ENCODE measurements around the gene REV3L. TPM values are rescaled to one million over a fixed set of nuclear protein-coding genes. Genes with fewer than 3 reads are reported as not detected.

The REV3L gene
- total RNA-seq, 2 experiments from 2014 or later, result 29.2 to 30.0 TPM

DNA sequence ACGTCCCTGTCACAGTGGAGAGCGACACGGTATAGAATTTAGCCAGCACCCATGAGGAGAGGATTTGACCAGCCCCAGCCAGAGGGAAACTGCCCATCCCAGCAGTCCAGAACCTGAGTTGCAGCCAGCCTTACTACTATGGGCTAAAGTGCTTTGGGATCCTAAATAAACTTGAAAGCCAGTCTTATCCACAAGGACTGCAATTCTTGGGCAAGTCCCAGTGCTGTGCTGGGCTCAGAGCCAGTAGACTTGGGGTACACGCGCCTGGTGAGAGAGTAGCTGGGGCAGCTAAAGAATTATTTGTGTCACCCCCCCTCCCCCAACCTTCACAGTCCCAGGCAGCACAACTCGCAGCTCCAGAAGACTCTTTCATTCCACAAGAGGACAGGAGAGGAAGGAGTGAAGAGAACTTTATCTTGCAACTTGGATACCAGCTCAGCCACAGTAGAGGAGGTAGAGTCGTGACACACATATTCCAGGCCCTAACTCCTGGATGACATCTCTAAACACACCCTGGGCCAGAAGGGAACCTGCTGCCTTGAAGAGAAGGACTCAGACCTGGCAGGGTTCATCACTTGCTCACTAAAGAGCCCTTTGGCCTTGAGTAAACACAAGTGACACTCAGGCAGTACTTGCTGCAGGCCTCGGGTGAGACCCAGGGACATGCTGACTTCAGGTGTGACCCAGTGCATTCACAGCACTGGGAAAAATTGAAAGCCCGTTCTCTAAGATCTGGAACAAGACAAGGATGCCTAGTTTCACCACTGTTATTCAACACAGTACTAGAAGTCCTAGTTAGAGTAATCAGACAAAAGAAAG, 100.3 kb downstream of the REV3L start:
- no peak for ATAC-seq
- Mint-ChIP-seq H3K27ac (no peak overlapping the region), H3K4me3 (no peak overlapping the region), H3K27me3 (ENCODE audit: low read depth) (no peaks in the 10 kb centered on the region), H3K4me1 (ENCODE audit: low read depth) (peaks cover 4% of the 10 kb centered on the region), H3K36me3 (ENCODE audit: low read depth) (peaks cover 48% of the 10 kb centered on the region), H3K9me3 (ENCODE audit: insufficient read depth) (no peaks in the 10 kb centered on the region)
- CTCF ChIA-PET, result no interaction called here
- DNase-seq, result no peak
- POLR2A ChIA-PET, result no interaction called here

DNA sequence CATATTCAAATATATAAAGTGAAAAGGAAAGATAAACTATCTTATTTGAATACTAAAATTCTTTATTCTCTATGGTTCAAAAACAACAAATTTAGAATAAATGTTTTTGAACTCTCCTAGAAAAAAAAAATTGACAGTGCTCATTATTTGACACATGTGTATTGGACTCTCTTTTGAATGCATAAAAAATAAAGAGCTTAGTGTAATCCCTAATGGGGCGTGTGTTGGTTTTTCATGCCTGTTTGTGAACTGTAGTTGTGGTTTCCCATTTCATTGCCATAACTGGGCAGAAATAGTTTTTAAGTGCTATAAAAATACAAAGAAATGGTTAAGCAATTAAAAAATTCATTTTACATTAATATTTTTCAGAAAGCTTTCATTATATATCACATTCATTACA, 101.3 kb downstream of the REV3L start:
- H3K27me3 Mint-ChIP-seq (ENCODE audit: low read depth), result no peaks in the 10 kb centered on the region
- DNase-seq (no peak), ATAC-seq (no peak)
- no peak overlapping the region for H3K4me3 Mint-ChIP-seq
- no peaks in the 10 kb centered on the region for H3K9me3 Mint-ChIP-seq (ENCODE audit: insufficient read depth)
- POLR2A ChIA-PET, result interaction anchor here (0.7 kb wide), 1 partner anchor 23 kb away, joined by 6 read pairs; no protein-coding TSS in a partner anchor
- H3K36me3 Mint-ChIP-seq (ENCODE audit: low read depth), result peaks cover 44% of the 10 kb centered on the region
- CTCF ChIA-PET, result interaction anchor here (0.6 to 0.7 kb wide), 2 partner anchors 64 to 1375 kb away, joined by 3 read pairs; no protein-coding TSS in a partner anchor
- H3K27ac Mint-ChIP-seq, result no peak overlapping the region
- H3K4me1 Mint-ChIP-seq (ENCODE audit: low read depth), result peaks cover 4% of the 10 kb centered on the region

DNA sequence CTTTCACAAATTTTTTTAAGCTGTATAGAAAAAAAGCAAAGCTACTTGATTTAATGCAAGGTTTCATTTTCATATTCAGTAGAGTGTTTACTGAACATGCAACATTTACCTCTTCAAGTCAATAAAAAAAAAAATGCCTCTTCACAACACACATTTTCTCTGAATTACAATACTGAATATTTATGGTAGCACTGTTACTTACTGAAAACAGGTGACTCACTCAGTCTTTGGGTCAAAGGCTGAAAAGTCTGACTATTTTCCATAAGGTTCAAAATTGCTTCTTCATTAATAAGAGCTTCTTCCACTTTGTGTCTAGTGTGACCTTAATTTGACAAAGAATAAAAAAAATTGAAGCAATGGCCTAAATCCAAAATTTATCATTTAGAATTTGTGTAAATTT, 101.9 kb downstream of the REV3L start:
- peaks cover 4% of the 10 kb centered on the region for H3K4me1 Mint-ChIP-seq (ENCODE audit: low read depth)
- DNase-seq, result no peak
- CTCF ChIA-PET, result interaction anchor here (0.6 kb wide), 1 partner anchor 1375 kb away, joined by 3 read pairs; no protein-coding TSS in a partner anchor
- no peaks in the 10 kb centered on the region for H3K9me3 Mint-ChIP-seq (ENCODE audit: insufficient read depth)
- peaks cover 46% of the 10 kb centered on the region for H3K36me3 Mint-ChIP-seq (ENCODE audit: low read depth)
- no peak overlapping the region for H3K4me3 Mint-ChIP-seq
- no peaks in the 10 kb centered on the region for H3K27me3 Mint-ChIP-seq (ENCODE audit: low read depth)
- ATAC-seq, result no peak
- no peak overlapping the region for H3K27ac Mint-ChIP-seq
- POLR2A ChIA-PET, result interaction anchor here (0.7 kb wide), 1 partner anchor 24 kb away, joined by 6 read pairs; no protein-coding TSS in a partner anchor

DNA sequence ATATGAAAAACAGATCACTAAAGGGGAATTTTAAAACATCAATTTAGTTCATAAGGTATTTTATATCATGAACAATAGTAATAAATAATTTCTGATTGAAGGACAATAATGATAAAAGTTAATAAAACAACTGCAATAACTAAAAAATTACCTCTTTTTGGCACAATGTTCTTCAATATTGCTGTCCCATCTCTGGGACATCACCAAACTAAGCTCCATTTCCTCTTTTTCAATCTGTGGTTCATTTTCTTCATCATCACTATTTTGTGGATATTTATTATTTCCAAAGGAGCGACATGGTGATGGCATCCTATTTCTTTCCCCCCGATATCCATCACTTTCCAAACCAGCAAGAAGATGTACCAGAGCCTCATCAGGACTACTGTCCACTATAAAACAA, 103.2 kb downstream of the REV3L start:
- Mint-ChIP-seq H3K36me3 (ENCODE audit: low read depth) (peaks cover 49% of the 10 kb centered on the region), H3K4me1 (ENCODE audit: low read depth) (peaks cover 4% of the 10 kb centered on the region), H3K27me3 (ENCODE audit: low read depth) (no peaks in the 10 kb centered on the region), H3K9me3 (ENCODE audit: insufficient read depth) (no peaks in the 10 kb centered on the region), H3K27ac (no peak overlapping the region), H3K4me3 (no peak overlapping the region)
- ChIA-PET CTCF (interaction anchor here (1.3 kb wide), 1 partner anchor 99 kb away, joined by 4 read pairs; no protein-coding TSS in a partner anchor), POLR2A (no interaction called here)
- ATAC-seq (no peak), DNase-seq (no peak)

DNA sequence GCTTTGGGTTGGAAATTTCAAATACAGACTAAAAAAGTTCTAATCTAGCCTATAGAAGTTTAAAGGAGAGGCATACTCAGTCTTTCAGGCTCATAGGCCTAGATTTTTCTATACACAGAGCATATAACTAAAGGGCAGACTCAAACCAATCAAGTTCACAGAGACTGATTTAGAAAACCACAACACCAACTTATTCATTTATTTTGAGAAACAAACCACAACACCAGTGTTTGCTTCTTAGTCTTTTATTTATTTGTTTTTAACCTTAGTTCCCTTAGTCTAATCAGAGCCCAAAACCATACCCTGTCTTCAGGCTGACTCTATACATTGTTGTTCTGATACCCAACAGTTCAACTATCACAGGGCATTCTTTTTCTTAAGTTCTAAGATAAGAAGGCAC, 103.7 kb downstream of the REV3L start:
- Mint-ChIP-seq H3K9me3 (ENCODE audit: insufficient read depth) (no peaks in the 10 kb centered on the region), H3K36me3 (ENCODE audit: low read depth) (peaks cover 47% of the 10 kb centered on the region), H3K27me3 (ENCODE audit: low read depth) (no peaks in the 10 kb centered on the region), H3K27ac (no peak overlapping the region), H3K4me3 (no peak overlapping the region), H3K4me1 (ENCODE audit: low read depth) (peaks cover 4% of the 10 kb centered on the region)
- ChIA-PET POLR2A (no interaction called here), CTCF (interaction anchor here (1.3 kb wide), 1 partner anchor 99 kb away, joined by 4 read pairs; no protein-coding TSS in a partner anchor)
- no peak for DNase-seq
- ATAC-seq, result no peak

DNA sequence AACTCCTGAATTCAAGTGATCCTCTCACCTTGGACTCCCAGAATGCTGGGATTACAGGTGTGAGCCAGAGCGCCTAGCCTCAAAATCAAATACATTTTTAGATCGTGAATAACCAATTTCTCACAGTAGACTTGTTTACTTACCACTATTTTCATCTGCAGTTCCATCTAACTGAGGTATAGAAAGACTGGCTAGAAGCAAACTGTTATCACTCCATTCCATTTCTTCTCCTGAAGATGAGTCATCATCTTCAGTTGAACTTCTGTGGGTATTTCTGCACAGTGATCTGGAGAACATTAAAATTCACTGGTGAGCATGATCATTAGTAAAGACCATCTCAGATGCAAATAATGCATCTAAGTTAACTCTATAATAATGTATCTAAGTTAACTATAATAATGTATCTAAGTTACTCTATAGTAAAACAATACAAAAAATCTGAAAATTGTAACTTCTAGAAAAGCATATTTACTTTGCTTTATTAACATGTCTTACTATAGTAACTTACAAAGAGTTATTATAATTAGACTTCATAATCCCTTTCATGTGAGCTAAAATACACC, 105.4 kb downstream of the REV3L start:
- ChIA-PET POLR2A (no interaction called here), CTCF (no interaction called here)
- no peak for ATAC-seq
- no peaks in the 10 kb centered on the region for H3K27me3 Mint-ChIP-seq (ENCODE audit: low read depth)
- peaks cover 4% of the 10 kb centered on the region for H3K4me1 Mint-ChIP-seq (ENCODE audit: low read depth)
- no peak overlapping the region for H3K27ac Mint-ChIP-seq
- no peak overlapping the region for H3K4me3 Mint-ChIP-seq
- H3K36me3 Mint-ChIP-seq (ENCODE audit: low read depth), result peaks cover 50% of the 10 kb centered on the region
- DNase-seq, result no peak
- H3K9me3 Mint-ChIP-seq (ENCODE audit: insufficient read depth), result no peaks in the 10 kb centered on the region

DNA sequence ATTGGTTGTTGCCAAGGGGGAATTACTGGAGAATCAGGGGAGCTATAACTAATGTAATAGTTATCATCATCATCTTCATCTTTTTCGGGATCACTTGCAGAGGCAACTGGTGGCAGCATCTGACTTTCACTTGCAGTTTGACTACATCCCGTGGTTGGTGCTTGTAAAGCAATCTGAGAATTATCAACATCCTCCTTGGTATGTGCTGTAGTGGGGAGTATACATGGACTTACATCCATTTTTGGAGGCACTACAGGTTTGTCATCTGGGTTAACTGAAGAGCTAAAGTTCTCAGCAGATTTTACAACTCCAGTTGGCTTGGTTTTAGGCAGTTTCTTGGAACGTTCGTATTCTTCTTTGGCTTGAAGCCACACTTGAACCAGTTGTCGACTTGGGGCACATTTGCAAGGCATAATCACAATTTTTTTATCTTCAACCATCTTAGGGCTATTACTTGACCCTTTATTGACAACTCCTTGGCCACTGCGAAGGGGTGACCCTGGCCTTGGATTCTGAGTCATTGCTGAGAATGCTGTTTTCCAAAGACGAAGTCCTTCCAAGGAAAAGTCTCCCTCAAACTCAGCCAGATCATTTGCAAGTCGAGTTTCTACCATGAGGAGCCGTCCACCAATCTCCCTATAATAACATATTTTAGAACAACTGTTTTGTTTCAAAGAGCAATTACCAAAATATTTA, 115.5 kb downstream of the REV3L start:
- POLR2A ChIA-PET, result interaction anchor here (0.6 kb wide), 1 partner anchor 329 kb away, joined by 3 read pairs; no protein-coding TSS in a partner anchor
- peak; percentile 58 for ATAC-seq

DNA sequence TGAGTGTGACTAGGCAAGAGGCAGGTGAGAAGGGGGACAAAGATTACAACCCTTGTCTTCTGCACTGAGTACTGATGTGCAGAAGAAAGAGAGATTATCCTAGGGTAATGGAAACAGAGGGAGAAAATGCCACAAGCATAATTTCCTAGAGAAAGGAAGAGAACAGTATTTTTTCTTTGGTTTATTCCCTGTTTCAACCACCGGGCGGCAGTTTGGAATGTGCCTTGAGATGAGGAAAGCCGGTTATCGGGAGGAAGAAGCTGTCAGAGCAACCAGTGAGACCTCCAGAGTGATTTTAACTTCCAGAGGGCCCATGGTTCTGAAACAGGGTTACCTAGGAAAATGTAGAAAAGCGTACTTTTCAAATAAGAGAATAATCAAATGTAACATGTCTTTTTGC, 121.4 kb downstream of the REV3L start:
- ATAC-seq (no peak), DNase-seq (no peak)
- Mint-ChIP-seq H3K9me3 (ENCODE audit: insufficient read depth) (no peaks in the 10 kb centered on the region), H3K27ac (no peak overlapping the region), H3K4me1 (ENCODE audit: low read depth) (no peaks in the 10 kb centered on the region), H3K36me3 (ENCODE audit: low read depth) (peaks cover 6% of the 10 kb centered on the region), H3K27me3 (ENCODE audit: low read depth) (no peaks in the 10 kb centered on the region), H3K4me3 (no peak overlapping the region)
- CTCF ChIA-PET, result no interaction called here
- POLR2A ChIA-PET, result no interaction called here

More for the DNA sequence above, 115.5 kb downstream of the REV3L start:
- peaks cover 13% of the 10 kb centered on the region for H3K4me1 Mint-ChIP-seq (ENCODE audit: low read depth)
- no peaks in the 10 kb centered on the region for H3K27me3 Mint-ChIP-seq (ENCODE audit: low read depth)
- peak; percentile 48 for DNase-seq
- peaks cover 21% of the 10 kb centered on the region for H3K36me3 Mint-ChIP-seq (ENCODE audit: low read depth)
- H3K4me3 Mint-ChIP-seq, result no peak overlapping the region
- CTCF ChIA-PET, result interaction anchor here (1.8 to 1.9 kb wide), 2 partner anchors 109 to 111 kb away, joined by 8 to 10 read pairs; a partner anchor contains a TSS
- H3K9me3 Mint-ChIP-seq (ENCODE audit: insufficient read depth), result no peaks in the 10 kb centered on the region
- H3K27ac Mint-ChIP-seq, result no peak overlapping the region

DNA sequence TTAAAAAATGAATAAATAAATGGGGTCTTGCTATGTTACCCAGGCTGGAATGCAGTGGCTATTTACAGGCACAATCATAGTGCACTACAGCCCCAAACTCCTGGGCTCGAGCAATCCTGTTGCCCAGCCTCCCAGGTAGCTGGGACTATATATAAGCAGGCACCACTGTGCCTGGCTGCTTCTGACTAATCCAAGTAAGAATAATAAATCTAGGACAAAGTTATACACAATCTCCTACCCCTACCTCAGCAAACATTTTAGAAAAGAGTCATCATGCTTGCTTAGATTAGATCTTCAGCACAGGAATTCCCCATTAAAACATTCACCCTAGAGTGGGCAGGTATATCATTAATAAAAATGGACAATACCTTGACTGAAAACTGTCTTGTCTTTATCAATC, 124.6 kb downstream of the REV3L start:
- H3K9me3 Mint-ChIP-seq (ENCODE audit: insufficient read depth), result no peaks in the 10 kb centered on the region

DNA sequence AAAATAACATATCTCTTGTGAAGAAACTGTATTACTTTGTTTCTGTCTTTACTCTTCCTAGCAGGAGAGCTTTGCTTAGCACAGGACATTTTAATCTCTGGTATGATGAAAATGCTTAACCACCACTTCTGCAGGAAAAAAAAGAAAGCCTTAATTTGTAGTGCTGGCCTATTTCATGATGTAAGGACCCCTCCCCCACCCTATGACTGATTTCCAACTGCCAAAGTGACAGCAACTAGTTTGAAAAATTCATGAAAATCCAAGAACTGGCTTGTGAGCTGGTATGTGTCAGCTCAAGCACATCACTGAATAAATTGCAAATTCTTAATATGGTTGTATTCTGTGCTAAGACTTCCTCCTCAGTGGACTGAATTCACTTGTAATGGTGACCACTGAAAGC, 125.3 kb downstream of the REV3L start:
- H3K4me3 Mint-ChIP-seq, result no peak overlapping the region
- ATAC-seq (no peak), DNase-seq (no peak)
- H3K4me1 Mint-ChIP-seq (ENCODE audit: low read depth), result no peaks in the 10 kb centered on the region
- no peaks in the 10 kb centered on the region for H3K9me3 Mint-ChIP-seq (ENCODE audit: insufficient read depth)
- H3K36me3 Mint-ChIP-seq (ENCODE audit: low read depth), result peaks cover 12% of the 10 kb centered on the region
- H3K27me3 Mint-ChIP-seq (ENCODE audit: low read depth), result no peaks in the 10 kb centered on the region
- CTCF ChIA-PET, result no interaction called here
- POLR2A ChIA-PET, result no interaction called here
- H3K27ac Mint-ChIP-seq, result no peak overlapping the region

More for the DNA sequence above, 124.6 kb downstream of the REV3L start:
- Mint-ChIP-seq H3K36me3 (ENCODE audit: low read depth) (peaks cover 12% of the 10 kb centered on the region), H3K4me3 (no peak overlapping the region), H3K27ac (no peak overlapping the region), H3K4me1 (ENCODE audit: low read depth) (no peaks in the 10 kb centered on the region), H3K27me3 (ENCODE audit: low read depth) (no peaks in the 10 kb centered on the region)
- no peak for ATAC-seq
- ChIA-PET POLR2A (no interaction called here), CTCF (no interaction called here)
- DNase-seq, result no peak

DNA sequence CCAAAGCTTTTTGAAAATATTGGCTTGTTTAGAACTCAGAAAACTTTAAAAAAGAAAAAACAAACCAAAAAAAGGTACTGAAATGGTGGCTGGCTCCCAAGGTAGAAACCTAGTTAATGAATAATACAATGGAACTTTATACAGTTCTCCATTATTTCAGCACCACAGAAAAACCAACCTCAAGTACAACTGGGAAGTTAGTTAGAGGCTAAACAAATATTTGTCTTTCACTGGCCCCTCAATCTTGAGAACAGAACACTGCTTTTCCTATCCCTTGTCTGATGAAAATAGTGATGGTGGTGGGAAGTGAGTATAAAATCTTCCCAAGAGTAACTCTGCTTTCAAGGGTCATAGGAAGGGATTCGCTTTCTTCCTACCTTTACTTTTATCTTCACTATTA, 126.5 kb downstream of the REV3L start:
- Mint-ChIP-seq H3K9me3 (ENCODE audit: insufficient read depth) (no peaks in the 10 kb centered on the region), H3K36me3 (ENCODE audit: low read depth) (peaks cover 12% of the 10 kb centered on the region), H3K27ac (no peak overlapping the region), H3K27me3 (ENCODE audit: low read depth) (no peaks in the 10 kb centered on the region), H3K4me3 (no peak overlapping the region), H3K4me1 (ENCODE audit: low read depth) (no peaks in the 10 kb centered on the region)
- CTCF ChIA-PET, result no interaction called here
- DNase-seq (no peak), ATAC-seq (no peak)
- POLR2A ChIA-PET, result no interaction called here
